RWPE2 (cell line): ENCODE data around the gene DPF1.
A peak's percentile ranks its signal among the peaks of the same experiment; 100 is the strongest.

ENCODE experiments used
- ATAC-seq: fragments of 200-7000 bp; cut with Tn5 transposase; 3 replicates; pipeline ENCODE4 v1.9.1; 2021; ENCODE audit warnings: low read depth
- DNase-seq: peaks from one replicate; pipeline ENCODE4 v3.0.0-alpha.2; 2020; ENCODE audit warnings: low spot score
- H3K27ac ChIP-seq: fragments of 450-650 bp; 2 replicates; pipeline ENCODE4 v1.5.1; 2017; ENCODE audit warnings: mild to moderate bottlenecking; ENCODE audit not compliant: poor library complexity, severe bottlenecking
- H3K27me3 ChIP-seq: fragments of 250-450 bp; sonication (Bioruptor Pico); 2 replicates; pipeline ENCODE4 v1.5.1; 2021; ENCODE audit warnings: mild to moderate bottlenecking, moderate library complexity; ENCODE audit not compliant: insufficient read depth, poor library complexity, severe bottlenecking
- H3K36me3 ChIP-seq: fragments of 250-450 bp; sonication (Bioruptor Pico); 2 replicates; pipeline ENCODE4 v1.5.1; 2020; ENCODE audit warnings: low read depth, mild to moderate bottlenecking, moderate library complexity
- H3K4me1 ChIP-seq: fragments of 250-450 bp; sonication (Bioruptor Pico); 2 replicates; pipeline ENCODE4 v1.5.1; 2021; ENCODE audit warnings: mild to moderate bottlenecking, moderate library complexity; ENCODE audit not compliant: insufficient read depth, poor library complexity, severe bottlenecking
- H3K4me3 ChIP-seq: fragments of 250-450 bp; sonication (Bioruptor Pico); 2 replicates; pipeline ENCODE4 v1.5.1; 2021; ENCODE audit warnings: mild to moderate bottlenecking, moderate library complexity; ENCODE audit not compliant: severe bottlenecking
- H3K9me3 ChIP-seq: fragments of 250-450 bp; sonication (Bioruptor Pico); 2 replicates; pipeline ENCODE4 v1.5.1; 2021; ENCODE audit warnings: mild to moderate bottlenecking, moderate library complexity; ENCODE audit not compliant: severe bottlenecking
- CTCF ChIP-seq: fragments of 450-650 bp; IDR thresholded peaks from one replicate; pipeline ENCODE4 v1.5.1; 2017; ENCODE audit warnings: mild to moderate bottlenecking, moderate library complexity; ENCODE audit not compliant: poor library complexity, severe bottlenecking

Gene DPF1

GRCh38 chr19:38250821-38251563 is 27.0 kb upstream of the DPF1 start:
- no peak for TF ChIP-seq CTCF
- DNase-seq (no peak), ATAC-seq (no peak)
- Histone ChIP-seq H3K36me3 (no peaks in the 10 kb centered on the region), H3K4me3 (no peak overlapping the region), H3K27me3 (no peaks in the 10 kb centered on the region), H3K4me1 (peaks cover 10% of the 10 kb centered on the region), H3K9me3 (no peaks in the 10 kb centered on the region), H3K27ac (peak overlapping the region; percentile 11)

GRCh38 chr19:38250428-38250820 is 26.4 kb upstream of the DPF1 start:
- Histone ChIP-seq H3K27ac (no peak overlapping the region), H3K4me1 (peaks cover 10% of the 10 kb centered on the region), H3K36me3 (no peaks in the 10 kb centered on the region), H3K4me3 (no peak overlapping the region), H3K27me3 (no peaks in the 10 kb centered on the region), H3K9me3 (no peaks in the 10 kb centered on the region)
- no peak for DNase-seq
- TF ChIP-seq CTCF, result no peak
- ATAC-seq, result no peak

GRCh38 chr19:38248421-38248820 is 24.4 kb upstream of the DPF1 start:
- H3K36me3 ChIP-seq, result no peaks in the 10 kb centered on the region
- H3K9me3 ChIP-seq, result no peaks in the 10 kb centered on the region
- no peak overlapping the region for H3K27ac ChIP-seq
- TF ChIP-seq CTCF, result no peak
- no peak overlapping the region for H3K4me3 ChIP-seq
- H3K4me1 ChIP-seq, result peaks cover 10% of the 10 kb centered on the region
- DNase-seq (no peak), ATAC-seq (no peak)
- H3K27me3 ChIP-seq, result no peaks in the 10 kb centered on the region

GRCh38 chr19:38247734-38248268 is 23.8 kb upstream of the DPF1 start:
- no peaks in the 10 kb centered on the region for H3K9me3 ChIP-seq
- ATAC-seq (no peak), DNase-seq (no peak)
- H3K36me3 ChIP-seq, result no peaks in the 10 kb centered on the region
- H3K4me1 ChIP-seq, result peaks cover 10% of the 10 kb centered on the region
- no peaks in the 10 kb centered on the region for H3K27me3 ChIP-seq
- no peak overlapping the region for H3K4me3 ChIP-seq
- no peak overlapping the region for H3K27ac ChIP-seq
- no peak for TF ChIP-seq CTCF

GRCh38 chr19:38247126-38247525 is 23.1 kb upstream of the DPF1 start:
- no peak for DNase-seq

More at GRCh38 chr19:38247126-38247525, 23.1 kb upstream of the DPF1 start:
- ATAC-seq, result no peak
- Histone ChIP-seq H3K27me3 (no peaks in the 10 kb centered on the region), H3K4me3 (no peak overlapping the region), H3K4me1 (peaks cover 10% of the 10 kb centered on the region), H3K9me3 (no peaks in the 10 kb centered on the region), H3K27ac (no peak overlapping the region), H3K36me3 (no peaks in the 10 kb centered on the region)
- no peak for TF ChIP-seq CTCF
